T-helper 2 cell treated with Interferon-gamma antibody and Interleukin-4, amounts not matched to agents 100 ng/mL and 5 ng/mL, for 36 hours (primary cell): ENCODE data around the gene KCNN1. TPM values are rescaled to one million over a fixed set of nuclear protein-coding genes. Genes with fewer than 3 reads are reported as not detected.

Experiments used
- intact Hi-C: fragments of 100-400 bp; cut with micrococcal nuclease; formaldehyde crosslinking; loops from one replicate; pipeline ENCODE4 v1.15.1; 2023
- total RNA-seq: library from RNA; stranded (reverse); gene quantifications from 2 replicates; pipeline ENCODE4 v1.2.3, GENCODE V29; 2022

Gene KCNN1
- total RNA-seq, 1 donor from 2014 or later = not detected

DNA sequence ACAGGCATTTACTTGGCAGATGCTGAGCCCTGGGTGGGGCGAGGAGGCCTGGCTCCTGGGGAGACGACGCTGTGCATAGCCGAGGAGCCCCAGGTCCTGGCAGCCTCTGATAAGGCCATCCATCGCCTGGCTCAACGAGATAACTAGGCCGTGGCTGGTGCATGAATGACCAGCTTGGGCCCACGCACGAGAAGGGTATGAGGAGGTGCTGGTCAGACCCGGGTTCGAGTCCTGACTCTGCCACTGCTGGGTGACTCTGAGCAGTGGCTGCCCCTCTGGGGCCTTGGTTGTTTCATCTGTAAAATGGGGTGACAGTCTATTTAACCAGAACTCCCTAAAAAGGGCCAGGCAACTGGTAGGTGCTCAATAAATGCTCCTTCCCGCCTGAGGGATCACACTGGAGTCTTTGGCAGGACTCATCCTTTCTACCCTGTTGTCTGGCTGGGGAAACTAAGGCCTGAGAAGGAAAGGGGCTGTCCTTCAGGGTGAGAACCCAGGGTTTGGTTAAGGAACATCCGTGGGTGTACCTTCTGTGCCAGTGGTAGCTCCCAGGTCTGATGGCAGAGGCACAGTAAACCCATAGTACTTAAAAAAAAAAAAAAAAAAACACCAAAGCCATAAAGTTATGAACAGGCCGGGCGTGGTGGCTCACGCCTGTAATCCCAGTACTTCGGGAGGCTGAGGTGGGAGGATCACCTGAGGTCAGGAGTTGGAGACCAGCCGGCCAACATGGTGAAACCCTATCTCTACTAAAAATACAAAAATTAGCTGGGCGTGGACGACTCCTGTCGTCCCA lies 33.0 kb downstream of the KCNN1 start:
- intact Hi-C loops = loop anchor here (2.0 to 10.0 kb wide), 4 partner anchors 67 to 255 kb away; partner anchors contain the start of genes CCDC124, RPL18A and SLC5A5

DNA sequence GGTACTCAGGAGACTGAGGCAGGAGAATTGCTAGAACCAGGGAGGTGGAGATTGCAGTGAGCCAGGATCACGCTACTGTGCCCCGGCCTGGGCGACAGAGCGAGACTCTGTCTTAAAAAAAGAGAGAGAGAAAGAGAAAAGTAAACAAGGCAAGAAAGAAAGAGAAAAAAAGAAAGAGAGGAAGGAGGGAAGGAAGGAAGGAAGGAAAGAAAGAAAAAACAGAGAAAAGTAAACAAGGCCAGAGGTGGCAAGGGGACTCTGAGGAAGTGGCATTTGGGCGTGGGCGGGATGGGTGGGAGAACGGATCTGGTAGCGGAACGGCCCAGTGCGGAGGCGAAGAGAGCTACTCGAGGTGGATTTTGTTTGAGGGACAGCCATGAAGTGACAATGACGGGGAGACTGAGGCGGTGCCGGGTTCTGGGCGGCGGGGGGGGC lies 33.6 kb downstream of the KCNN1 start:
- intact Hi-C loops = loop anchor here (2.0 to 10.0 kb wide), 2 partner anchors 68 to 254 kb away; partner anchors contain the start of gene CCDC124

GRCh38 chr19:18000915-18001776 lies 34.2 kb downstream of the KCNN1 start:
- intact Hi-C loops = loop anchor here (2.0 to 10.0 kb wide), 2 partner anchors 68 to 254 kb away; partner anchors contain the start of gene CCDC124

DNA sequence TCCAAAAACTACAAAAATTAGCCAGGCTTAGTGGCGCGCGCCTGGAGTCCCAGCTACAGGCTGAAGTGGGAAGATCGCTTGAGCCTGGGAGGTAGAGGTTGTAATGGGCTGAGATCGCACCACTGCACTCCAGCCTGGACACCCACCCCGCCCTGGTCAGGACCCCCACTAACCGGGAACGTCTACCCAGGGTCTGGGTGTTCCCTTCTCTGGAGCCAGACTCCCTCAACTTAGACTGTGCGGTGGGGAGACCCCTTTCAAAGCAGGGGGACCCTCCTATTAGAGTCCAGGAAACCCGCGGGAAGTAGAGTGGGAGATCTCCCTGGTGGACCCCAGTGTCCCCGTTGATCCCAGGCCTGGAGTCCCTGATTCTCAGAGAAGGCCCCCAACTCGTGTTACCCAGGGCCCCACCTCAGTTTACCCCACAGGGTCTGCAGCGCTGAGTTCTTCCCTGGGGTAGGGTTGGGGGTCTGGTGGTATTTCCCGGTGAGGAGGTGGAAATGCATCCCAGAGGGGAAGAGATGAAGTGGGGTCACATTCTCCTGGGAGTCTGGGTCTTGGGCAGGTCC lies 35.0 kb downstream of the KCNN1 start:
- intact Hi-C loops = loop anchor here (2.0 to 10.0 kb wide), 2 partner anchors 69 to 253 kb away; partner anchors contain the start of gene CCDC124

DNA sequence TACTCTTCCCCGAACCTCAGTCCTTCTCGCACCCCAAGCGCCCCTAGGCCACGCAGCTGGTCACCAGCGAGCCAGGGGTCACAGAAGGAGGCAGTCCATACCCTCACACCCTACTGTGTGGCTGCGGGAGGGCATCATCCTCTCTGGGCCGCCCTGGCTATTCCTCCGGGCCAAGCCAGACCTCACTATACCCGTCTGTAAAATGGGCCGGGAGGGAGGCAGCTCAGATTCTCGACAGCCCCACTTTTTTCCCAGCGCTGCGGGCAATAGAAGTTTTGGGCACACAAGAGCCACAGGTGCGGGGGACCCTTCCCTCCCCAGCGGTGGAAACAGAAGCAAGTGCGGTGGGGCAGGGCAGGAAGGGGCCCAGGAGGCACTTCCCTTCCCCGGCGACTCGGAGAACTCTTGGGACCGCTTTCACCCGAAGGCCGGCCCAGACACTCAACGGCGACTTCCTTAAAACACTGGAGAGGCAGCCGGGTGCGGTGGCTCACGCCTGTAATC lies 35.5 kb downstream of the KCNN1 start:
- intact Hi-C loops = loop anchor here (10.0 kb wide), 1 partner anchor 252 kb away; a partner anchor contains a TSS

- intact Hi-C loops = loop anchor here (5.0 to 10.0 kb wide), 4 partner anchors 112 to 249 kb away; partner anchors contain the start of genes MPV17L2 and PIK3R2
These were observed 38.8 kb downstream of the KCNN1 start for GRCh38 chr19:18005750-18006149.

DNA sequence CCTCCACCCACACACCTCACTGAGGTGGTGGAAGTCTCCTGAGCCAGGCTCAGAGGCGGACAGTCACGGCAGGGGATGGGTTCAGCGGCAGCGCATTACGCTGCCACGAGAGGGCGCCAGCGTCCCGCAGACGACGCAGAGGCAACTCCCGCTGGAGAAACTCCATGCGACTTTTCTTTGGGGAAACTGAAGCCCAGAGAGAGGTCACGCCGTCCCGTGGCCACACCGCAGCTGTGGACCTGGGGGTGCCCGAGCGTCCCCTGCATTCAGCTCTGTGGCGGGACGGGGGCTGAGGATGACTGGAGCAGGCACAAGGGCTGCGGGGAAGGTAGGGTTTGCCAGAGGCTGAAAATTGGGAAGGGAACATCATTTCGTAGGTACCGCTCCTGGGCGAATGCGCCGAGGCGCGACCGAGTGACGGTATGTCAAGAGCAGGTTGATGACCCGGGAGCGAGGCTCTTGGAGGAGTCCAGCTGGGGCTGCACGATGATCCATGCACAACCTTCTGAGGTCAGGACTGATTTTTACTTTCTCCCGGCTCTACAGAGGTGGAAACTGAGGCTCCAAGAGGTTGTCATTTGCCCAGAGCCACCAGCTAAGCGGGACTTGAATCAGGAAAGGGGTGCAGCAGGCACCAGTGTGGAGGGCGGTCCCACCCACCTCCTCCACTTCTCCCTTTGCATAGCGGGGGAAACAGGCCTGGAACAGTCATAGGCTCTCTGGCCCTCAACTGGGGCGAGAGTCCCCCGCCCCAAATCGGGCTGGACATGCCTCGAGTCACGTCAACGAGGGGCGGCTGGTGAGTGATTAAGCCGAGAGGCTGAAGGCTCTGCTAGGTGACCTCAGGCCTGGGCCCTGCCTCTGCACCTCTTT lies 40.4 kb downstream of the KCNN1 start:
- intact Hi-C loops = loop anchor here (1.0 to 10.0 kb wide), 6 partner anchors 38 to 248 kb away; partner anchors contain the start of genes MPV17L2 and PIK3R2

GRCh38 chr19:18007917-18008673 lies 41.2 kb downstream of the KCNN1 start, which contains the start of gene ARRDC2:
ARRDC2 (plus strand) TSS chr19:18008170; CDS start chr19:18008311, 141 bp downstream.
- intact Hi-C loops = loop anchor here (1.0 to 10.0 kb wide), 6 partner anchors 37 to 247 kb away; partner anchors contain the start of genes MPV17L2 and PIK3R2

GRCh38 chr19:18008814-18009213 lies 41.9 kb downstream of the KCNN1 start:
- intact Hi-C loops = loop anchor here (5.0 to 10.0 kb wide), 4 partner anchors 108 to 246 kb away; partner anchors contain the start of genes MPV17L2 and PIK3R2

- intact Hi-C loops = loop anchor here (5.0 to 10.0 kb wide), 4 partner anchors 108 to 245 kb away; partner anchors contain the start of genes MPV17L2 and PIK3R2
These were observed 42.6 kb downstream of the KCNN1 start for GRCh38 chr19:18009412-18010066.

DNA sequence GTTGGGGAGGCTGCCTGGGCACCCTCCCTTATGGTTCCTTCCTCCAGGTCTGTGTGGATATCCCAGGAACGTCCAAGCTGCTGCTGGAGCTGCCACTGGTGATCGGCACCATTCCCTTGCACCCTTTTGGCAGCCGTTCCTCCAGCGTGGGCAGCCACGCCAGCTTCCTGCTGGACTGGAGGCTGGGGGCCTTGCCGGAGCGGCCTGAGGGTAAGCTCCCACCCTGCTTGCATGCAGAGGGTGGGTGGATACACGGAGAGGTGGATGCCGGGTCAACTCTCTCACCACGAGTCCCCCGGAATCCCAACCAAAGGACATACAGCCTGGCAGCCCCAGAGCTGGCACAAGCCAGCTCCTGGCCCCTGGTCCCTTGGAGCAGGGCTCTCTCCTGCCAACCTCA lies 43.2 kb downstream of the KCNN1 start:
- intact Hi-C loops = no loop called here

- intact Hi-C loops = no loop called here
These were observed 46.6 kb downstream of the KCNN1 start for GRCh38 chr19:18013210-18014111.

DNA sequence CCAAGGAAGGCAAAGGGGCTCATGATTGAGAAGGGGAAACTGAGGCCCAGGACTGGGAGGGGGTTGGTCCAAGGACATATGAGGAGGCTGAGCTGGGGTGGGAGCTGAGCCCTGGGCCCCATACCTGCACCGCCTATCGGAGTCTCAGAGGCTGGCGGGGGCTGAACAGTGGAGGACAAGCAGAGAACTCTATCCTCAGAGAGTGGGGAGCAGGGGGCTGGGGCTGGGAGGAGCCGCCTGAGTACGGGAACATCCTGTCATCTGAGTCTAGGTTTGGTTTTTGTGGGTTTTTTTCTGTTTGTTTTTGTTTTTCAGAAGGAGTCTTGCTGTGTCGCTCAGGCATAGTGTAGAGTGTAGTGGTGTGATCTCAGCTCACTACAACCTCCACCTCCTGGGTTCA lies 47.3 kb downstream of the KCNN1 start:
- intact Hi-C loops = no loop called here

DNA sequence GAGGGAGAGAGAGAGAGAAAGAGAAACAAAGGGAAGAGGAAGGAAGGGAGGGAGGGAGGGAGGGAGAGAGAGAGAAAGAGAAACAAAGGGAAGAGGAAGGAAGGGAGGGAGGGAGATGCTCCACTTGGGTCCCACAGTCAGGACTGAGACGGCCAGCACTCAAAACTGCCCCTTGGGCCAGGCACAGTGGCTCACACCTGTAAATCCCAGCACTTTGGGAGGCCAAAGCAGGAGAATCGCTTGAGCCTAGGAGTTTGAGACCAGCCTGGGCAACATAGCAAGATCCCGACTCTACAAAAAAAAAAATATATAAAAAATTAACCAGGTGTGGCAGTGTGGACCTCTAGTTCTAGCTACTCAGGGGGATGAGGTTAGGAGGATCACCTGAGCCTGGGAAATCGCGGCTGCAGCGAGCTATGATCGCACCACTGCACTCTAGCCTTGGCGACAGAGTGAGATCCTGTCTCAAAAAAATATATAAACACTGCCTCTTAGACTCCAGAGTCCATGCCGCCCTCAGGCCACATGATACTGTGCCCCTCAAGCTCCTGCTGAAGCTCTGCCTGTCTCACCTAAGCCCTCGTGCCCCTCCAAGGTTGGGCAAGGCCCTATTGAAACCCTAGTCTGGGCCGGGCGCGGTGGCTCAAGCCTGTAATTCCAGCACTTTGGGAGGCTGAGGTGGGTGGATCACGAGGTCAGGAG lies 49.5 kb downstream of the KCNN1 start:
- intact Hi-C loops = no loop called here

- intact Hi-C loops = no loop called here
These were observed 50.6 kb downstream of the KCNN1 start for GRCh38 chr19:18017275-18018083.
